GM06990 (cell line): Measurements from ENCODE around the gene RIOK2.

Source experiments
- DNase-seq: peaks from one replicate; pipeline ENCODE4 v3.0.0-alpha.2; 2011; ENCODE audit not compliant: insufficient read length; ENCODE audit errors: extremely low read depth
- H3K27me3 ChIP-seq: replicated peaks from 2 replicates; pipeline ENCODE4 v1.6.0; 2011; ENCODE audit warnings: low read length; ENCODE audit not compliant: control insufficient read depth, insufficient read depth
- H3K36me3 ChIP-seq: 2 replicates; pipeline ENCODE4 v1.5.1; 2011; ENCODE audit warnings: low read length; ENCODE audit not compliant: control insufficient read depth, insufficient read depth
- H3K4me3 ChIP-seq: replicated peaks from 2 replicates; pipeline ENCODE4 v1.5.1; 2011; ENCODE audit warnings: low read depth, mild to moderate bottlenecking, control low read depth, low read length
- TF ChIP-seq, protein P1 (sequence below): IDR thresholded peaks from 2 replicates; pipeline ENCODE4 v1.5.1; 2011; ENCODE audit warnings: low read length, control low read depth, mild to moderate bottlenecking, inconsistent platforms; ENCODE audit not compliant: insufficient read depth, poor library complexity, severe bottlenecking

RIOK2 gene

DNA sequence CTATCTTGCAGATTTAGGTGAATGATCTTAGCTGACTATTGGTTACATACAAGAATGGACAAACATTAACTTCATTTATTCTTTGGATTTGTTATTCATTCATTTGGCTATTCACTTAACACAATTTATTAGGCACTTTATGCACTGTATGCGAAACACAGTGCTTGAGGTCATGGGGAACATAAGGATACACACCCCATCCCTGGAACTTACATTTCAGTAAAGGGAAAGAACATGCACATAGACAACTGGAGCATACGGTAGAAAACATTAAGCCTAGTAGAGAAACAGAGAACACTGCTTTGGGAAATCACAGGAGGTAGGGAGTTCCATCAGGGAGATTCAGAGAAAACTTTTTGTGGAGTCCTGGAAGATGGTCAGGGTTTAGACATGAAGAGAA, 62.9 kb downstream of the RIOK2 start:
- TF ChIP-seq, protein P1, sequence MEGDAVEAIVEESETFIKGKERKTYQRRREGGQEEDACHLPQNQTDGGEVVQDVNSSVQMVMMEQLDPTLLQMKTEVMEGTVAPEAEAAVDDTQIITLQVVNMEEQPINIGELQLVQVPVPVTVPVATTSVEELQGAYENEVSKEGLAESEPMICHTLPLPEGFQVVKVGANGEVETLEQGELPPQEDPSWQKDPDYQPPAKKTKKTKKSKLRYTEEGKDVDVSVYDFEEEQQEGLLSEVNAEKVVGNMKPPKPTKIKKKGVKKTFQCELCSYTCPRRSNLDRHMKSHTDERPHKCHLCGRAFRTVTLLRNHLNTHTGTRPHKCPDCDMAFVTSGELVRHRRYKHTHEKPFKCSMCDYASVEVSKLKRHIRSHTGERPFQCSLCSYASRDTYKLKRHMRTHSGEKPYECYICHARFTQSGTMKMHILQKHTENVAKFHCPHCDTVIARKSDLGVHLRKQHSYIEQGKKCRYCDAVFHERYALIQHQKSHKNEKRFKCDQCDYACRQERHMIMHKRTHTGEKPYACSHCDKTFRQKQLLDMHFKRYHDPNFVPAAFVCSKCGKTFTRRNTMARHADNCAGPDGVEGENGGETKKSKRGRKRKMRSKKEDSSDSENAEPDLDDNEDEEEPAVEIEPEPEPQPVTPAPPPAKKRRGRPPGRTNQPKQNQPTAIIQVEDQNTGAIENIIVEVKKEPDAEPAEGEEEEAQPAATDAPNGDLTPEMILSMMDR = no peak
- Histone ChIP-seq H3K27me3 (no peaks in the 10 kb centered on the region), H3K36me3 (no peaks in the 10 kb centered on the region), H3K4me3 (no peak overlapping the region)
- DNase-seq = no peak

GRCh38 chr5:97119007-97119390, 64.0 kb downstream of the RIOK2 start:
- Histone ChIP-seq H3K27me3 (no peaks in the 10 kb centered on the region), H3K4me3 (no peak overlapping the region), H3K36me3 (no peaks in the 10 kb centered on the region)
- DNase-seq = no peak
- TF ChIP-seq, protein P1 = no peak

DNA sequence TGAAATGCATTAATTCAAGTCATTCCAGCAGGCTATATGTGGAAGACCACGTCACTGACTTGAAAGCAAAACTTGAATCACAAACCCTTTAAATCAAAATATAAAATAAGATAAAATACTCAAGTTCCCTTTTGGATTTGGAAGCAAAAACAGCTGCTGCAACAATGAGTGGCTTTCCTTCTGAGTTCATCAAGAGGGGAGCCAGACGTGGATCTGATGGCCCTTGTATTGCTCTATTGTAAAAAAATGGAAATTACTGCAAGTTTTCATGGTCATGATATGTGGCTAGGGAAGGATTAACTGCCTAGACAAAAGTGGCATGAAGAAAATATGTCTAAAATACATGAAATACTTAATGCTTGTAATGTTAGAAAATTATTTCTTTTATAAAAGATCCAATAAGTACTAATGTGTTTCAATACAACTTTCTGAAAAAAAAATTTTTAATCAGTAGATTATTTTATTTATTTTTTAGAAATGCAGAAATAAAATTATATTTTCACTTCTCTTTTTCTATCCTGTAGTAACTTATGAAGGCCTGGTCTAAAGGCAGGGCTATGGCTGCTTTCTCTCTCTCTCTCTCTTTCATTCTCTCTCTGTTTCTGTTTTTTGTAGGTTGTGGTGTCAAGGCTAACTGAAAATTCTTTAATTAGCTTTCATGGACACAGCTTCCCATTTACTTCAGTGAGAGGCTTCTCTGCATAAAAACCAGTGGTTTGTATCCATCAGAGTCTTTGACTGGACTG, 64.6 kb downstream of the RIOK2 start:
- TF ChIP-seq, protein P1 = no peak
- Histone ChIP-seq H3K27me3 (no peaks in the 10 kb centered on the region), H3K4me3 (no peak overlapping the region), H3K36me3 (no peaks in the 10 kb centered on the region)
- DNase-seq = no peak

DNA sequence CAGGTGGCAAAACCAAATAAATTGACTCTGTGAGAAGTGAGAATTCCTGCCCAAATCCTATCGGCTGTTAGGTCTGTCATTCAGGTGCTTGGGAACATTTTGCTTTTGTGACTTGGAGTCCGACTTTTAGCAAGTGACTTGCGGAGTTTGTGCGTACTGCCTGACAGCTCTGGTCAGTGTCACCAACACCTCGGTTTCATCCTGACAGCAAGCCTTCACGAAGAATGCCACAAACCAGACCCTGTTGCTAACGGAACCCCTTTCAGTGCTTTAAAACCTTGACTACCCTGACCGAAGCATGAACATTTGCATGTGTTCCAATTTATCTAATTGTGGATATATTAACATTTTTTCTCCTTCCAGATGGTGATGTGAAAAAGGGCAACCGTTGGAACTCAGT, 67.1 kb downstream of the RIOK2 start:
- no peak for DNase-seq
- Histone ChIP-seq H3K36me3 (no peaks in the 10 kb centered on the region), H3K27me3 (no peaks in the 10 kb centered on the region), H3K4me3 (no peak overlapping the region)
- TF ChIP-seq, protein P1 = no peak

DNA sequence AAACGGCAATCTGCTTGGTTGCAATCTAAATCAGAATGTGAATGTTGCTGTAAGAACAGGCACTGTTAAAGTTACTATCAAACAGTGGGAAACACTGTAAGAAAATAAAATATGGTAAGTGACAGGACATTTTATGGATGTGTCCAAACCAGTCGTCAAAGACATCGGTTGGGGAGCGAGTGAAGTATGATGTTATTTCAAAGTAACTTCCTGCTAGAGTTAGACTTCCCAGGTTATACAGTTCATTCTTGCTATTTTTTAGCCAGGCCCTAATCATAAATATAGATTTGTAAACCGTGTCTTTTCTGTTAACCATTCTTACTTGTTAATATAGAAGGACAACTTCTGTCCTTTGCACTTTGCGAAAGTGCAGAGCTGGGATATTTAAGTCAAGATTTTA, 70.8 kb downstream of the RIOK2 start:
- Histone ChIP-seq H3K4me3 (no peak overlapping the region), H3K27me3 (no peaks in the 10 kb centered on the region), H3K36me3 (no peaks in the 10 kb centered on the region)
- TF ChIP-seq, protein P1 = no peak
- no peak for DNase-seq

DNA sequence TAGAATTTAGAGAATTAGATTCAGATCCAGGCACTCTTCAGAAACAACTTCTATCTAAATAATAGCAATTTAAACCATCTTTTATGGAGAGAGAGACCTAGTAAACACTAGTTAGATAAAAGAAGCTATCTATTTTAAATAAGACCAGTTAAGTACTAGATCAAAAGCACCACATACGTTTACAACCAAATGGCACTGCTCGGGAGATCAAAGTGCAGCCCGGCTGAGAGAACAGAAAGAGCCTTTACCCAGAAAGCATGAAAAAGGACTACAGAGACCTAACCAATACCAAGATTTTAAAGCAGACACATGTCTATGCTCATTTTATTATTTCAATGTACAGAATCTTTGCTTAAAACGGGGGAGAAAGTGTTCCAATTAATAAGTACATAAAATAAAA, 71.4 kb downstream of the RIOK2 start:
- no peak for DNase-seq
- no peak overlapping the region for H3K4me3 ChIP-seq
- no peaks in the 10 kb centered on the region for H3K36me3 ChIP-seq
- no peaks in the 10 kb centered on the region for H3K27me3 ChIP-seq
- TF ChIP-seq, protein P1 = no peak
